Activated naive CD4-positive, alpha-beta T cell treated with anti-CD3 and anti-CD28 coated beads, Interleukin-2, amount 50 U/mL, for 24 hours (primary cell): Measurements from ENCODE around the gene EPB41.
"Not testable (repeated sequence)": the region's sequence is repeated elsewhere in the genome, so short reads cannot be mapped to it uniquely, and the experiment has no call there.

ENCODE experiments used
- H3K27ac Mint-ChIP-seq: one replicate; pipeline ENCODE4 v1.8.0; 2021; ENCODE audit warnings: mild to moderate bottlenecking, mixed read lengths
- H3K27me3 Mint-ChIP-seq: one replicate; pipeline ENCODE4 v1.8.0; 2021; ENCODE audit warnings: mixed read lengths
- H3K36me3 Mint-ChIP-seq: one replicate; pipeline ENCODE4 v1.8.0; 2021; ENCODE audit warnings: mixed read lengths
- H3K4me1 Mint-ChIP-seq: one replicate; pipeline ENCODE4 v1.8.0; 2021; ENCODE audit warnings: mixed read lengths
- H3K4me3 Mint-ChIP-seq: one replicate; pipeline ENCODE4 v1.8.0; 2021; ENCODE audit warnings: mild to moderate bottlenecking, mixed read lengths
- H3K9me3 Mint-ChIP-seq: one replicate; pipeline ENCODE4 v1.8.0; 2021; ENCODE audit warnings: mixed read lengths

EPB41 gene

DNA sequence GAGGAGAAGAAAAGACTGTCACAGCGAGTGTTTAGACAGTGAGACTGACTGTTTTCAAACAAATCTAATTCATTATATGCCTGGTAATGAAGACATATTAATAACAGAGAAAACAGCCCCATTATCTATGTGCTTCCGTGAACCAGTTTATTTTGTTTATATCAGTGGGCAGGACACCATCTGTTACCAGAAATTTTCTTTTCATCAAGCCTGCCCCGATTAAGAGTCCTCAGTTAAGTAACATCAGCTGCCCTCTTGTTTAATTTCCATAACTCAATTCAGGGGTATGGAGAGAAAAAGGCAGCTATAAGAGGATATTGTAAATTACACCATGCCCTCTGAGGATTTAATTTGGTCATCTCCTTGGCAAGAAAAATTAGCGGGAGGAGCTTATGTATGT lies 115.3 kb downstream of the EPB41 start:
- Mint-ChIP-seq H3K4me1 (peaks cover 9% of the 10 kb centered on the region), H3K4me3 (no peak overlapping the region), H3K36me3 (peaks cover 9% of the 10 kb centered on the region), H3K9me3 (no peaks in the 10 kb centered on the region), H3K27me3 (no peaks in the 10 kb centered on the region), H3K27ac (peak overlapping the region; percentile 55)

DNA sequence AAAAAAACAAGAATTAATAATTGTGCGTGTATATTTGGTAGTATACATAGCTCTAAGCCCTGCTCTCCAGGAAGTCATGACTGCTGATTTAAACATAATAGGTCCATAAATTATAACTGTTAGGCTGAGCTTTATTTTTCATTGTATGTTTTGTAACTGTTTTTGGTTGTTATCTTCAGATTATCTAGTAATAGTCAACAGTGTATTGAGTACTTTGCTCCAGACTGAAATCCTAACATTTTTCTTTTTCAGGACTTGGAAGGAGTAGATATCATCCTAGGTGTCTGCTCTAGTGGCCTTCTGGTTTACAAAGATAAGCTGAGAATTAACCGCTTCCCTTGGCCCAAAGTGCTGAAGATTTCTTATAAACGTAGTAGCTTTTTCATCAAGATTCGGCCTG lies 118.5 kb downstream of the EPB41 start:
- Mint-ChIP-seq H3K4me1 (peaks cover 9% of the 10 kb centered on the region), H3K27ac (no peak overlapping the region), H3K36me3 (peaks cover 10% of the 10 kb centered on the region), H3K27me3 (no peaks in the 10 kb centered on the region), H3K4me3 (no peak overlapping the region), H3K9me3 (no peaks in the 10 kb centered on the region)

DNA sequence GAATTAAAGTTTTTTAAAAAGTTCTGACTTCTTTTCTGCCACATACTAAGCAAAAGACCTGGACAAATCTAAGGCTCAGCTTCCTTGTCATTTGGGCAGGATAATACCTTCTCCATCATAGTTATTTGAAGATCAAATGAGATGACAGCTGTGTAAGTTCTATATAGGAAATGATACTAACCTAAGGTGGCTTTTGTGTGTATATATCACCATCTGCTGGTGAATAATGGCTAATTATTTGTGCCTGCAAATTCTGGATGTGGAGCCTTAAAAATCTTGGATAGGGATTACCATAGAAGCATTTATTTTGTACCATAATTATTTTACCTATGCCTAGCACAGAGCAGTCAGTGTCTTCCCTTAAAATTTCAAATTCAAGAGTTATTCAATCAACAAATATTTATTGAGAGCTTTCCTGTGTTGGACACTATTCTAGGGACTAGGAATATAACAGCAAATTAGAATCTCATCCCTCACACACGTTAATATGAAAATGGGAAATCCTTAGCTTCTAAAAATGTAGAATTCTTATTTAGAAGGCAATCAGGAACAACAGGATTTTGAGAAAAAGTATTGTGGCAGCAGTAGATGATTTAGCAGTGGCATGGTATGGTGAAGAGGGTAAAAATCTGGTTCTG lies 119.6 kb downstream of the EPB41 start:
- H3K36me3 Mint-ChIP-seq: peaks cover 10% of the 10 kb centered on the region
- H3K27ac Mint-ChIP-seq: no peak overlapping the region
- no peak overlapping the region for H3K4me3 Mint-ChIP-seq
- no peaks in the 10 kb centered on the region for H3K9me3 Mint-ChIP-seq
- peaks cover 9% of the 10 kb centered on the region for H3K4me1 Mint-ChIP-seq
- H3K27me3 Mint-ChIP-seq: no peaks in the 10 kb centered on the region

GRCh38 chr1:29043274-29043965 lies 129.1 kb downstream of the EPB41 start:
- Mint-ChIP-seq H3K4me3 (no peak overlapping the region), H3K36me3 (peaks cover 27% of the 10 kb centered on the region), H3K27ac (peak overlapping the region; percentile 96), H3K4me1 (peaks cover 24% of the 10 kb centered on the region), H3K9me3 (no peaks in the 10 kb centered on the region), H3K27me3 (no peaks in the 10 kb centered on the region)

GRCh38 chr1:29044010-29044409 lies 129.6 kb downstream of the EPB41 start:
- H3K4me3 Mint-ChIP-seq: no peak overlapping the region
- peaks cover 24% of the 10 kb centered on the region for H3K4me1 Mint-ChIP-seq
- H3K9me3 Mint-ChIP-seq: no peaks in the 10 kb centered on the region
- no peaks in the 10 kb centered on the region for H3K27me3 Mint-ChIP-seq
- H3K27ac Mint-ChIP-seq: peak overlapping the region; percentile 96
- H3K36me3 Mint-ChIP-seq: peaks cover 28% of the 10 kb centered on the region

- not testable (repeated sequence) for H3K9me3 Mint-ChIP-seq, H3K27ac Mint-ChIP-seq, H3K4me3 Mint-ChIP-seq, H3K27me3 Mint-ChIP-seq
- Mint-ChIP-seq H3K36me3 (peaks cover 30% of the 10 kb centered on the region), H3K4me1 (peaks cover 27% of the 10 kb centered on the region)
These were observed 131.3 kb downstream of the EPB41 start for GRCh38 chr1:29045663-29046062.

GRCh38 chr1:29047142-29047541 lies 132.8 kb downstream of the EPB41 start:
- no peaks in the 10 kb centered on the region for H3K9me3 Mint-ChIP-seq
- peaks cover 25% of the 10 kb centered on the region for H3K36me3 Mint-ChIP-seq
- H3K4me1 Mint-ChIP-seq: peaks cover 18% of the 10 kb centered on the region
- H3K27ac Mint-ChIP-seq: peak overlapping the region; percentile 30
- no peak overlapping the region for H3K4me3 Mint-ChIP-seq
- H3K27me3 Mint-ChIP-seq: no peaks in the 10 kb centered on the region

DNA sequence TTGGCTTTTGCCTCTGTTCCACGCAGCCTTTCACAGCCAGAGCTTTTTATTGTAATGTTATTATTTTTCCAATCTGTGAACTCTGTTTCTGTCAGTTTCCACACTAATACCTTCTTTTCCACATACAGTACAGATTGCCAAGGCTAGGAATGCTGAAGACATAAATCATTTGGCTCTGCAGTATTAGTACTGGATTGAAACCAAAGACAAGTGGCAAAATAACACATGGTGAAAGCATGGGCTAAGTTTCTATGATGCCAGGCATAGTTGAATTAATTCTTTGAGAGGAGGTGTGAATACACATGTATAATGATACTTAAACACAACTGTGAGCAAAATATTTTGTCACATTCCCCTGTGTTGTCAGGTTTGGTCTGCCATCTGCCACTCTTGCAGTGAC lies 135.8 kb downstream of the EPB41 start:
- peaks cover 3% of the 10 kb centered on the region for H3K4me1 Mint-ChIP-seq
- no peak overlapping the region for H3K4me3 Mint-ChIP-seq
- H3K36me3 Mint-ChIP-seq: peaks cover 11% of the 10 kb centered on the region
- no peaks in the 10 kb centered on the region for H3K27me3 Mint-ChIP-seq
- peak overlapping the region; percentile 30 for H3K27ac Mint-ChIP-seq
- no peaks in the 10 kb centered on the region for H3K9me3 Mint-ChIP-seq

DNA sequence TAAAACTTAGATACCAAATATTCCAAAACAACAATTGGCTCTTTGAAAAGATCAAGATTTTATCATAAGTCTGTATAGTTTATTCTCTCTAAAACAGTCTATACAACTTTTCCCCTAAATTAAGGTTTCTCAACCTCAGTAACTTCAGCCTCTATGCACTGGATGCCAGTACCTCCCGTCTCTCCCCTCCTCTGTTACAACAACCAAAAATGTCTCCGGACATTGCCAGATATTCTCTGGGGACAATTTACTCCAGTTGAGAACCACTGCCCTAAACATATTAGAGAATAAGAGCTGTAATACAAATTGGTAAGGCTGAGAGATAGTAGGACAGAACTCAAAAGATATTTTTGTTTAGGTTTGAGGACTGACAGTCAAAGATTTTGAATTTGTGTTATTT lies 137.7 kb downstream of the EPB41 start:
- Mint-ChIP-seq H3K4me1 (peaks cover 3% of the 10 kb centered on the region), H3K27me3 (no peaks in the 10 kb centered on the region), H3K9me3 (no peaks in the 10 kb centered on the region), H3K4me3 (no peak overlapping the region), H3K36me3 (peaks cover 6% of the 10 kb centered on the region), H3K27ac (peak overlapping the region; percentile 21)

DNA sequence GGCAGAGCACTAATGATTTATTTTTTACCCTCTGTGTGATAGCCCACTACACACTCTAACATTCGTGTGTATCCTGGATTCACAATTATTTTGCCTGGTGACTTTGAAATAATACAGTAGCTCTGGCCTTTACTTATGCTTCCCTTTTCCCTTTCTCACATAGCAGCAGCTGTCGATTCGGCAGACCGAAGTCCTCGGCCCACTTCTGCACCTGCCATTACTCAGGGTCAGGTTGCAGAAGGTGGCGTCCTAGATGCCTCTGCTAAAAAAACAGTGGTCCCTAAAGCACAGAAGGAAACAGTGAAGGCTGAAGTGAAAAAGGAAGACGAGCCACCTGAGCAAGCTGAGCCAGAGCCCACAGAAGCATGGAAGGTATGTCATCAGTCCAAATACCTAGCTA lies 138.6 kb downstream of the EPB41 start:
- Mint-ChIP-seq H3K4me1 (peaks cover 3% of the 10 kb centered on the region), H3K4me3 (no peak overlapping the region), H3K27ac (peak overlapping the region; percentile 52), H3K27me3 (no peaks in the 10 kb centered on the region), H3K9me3 (no peaks in the 10 kb centered on the region), H3K36me3 (peaks cover 5% of the 10 kb centered on the region)

DNA sequence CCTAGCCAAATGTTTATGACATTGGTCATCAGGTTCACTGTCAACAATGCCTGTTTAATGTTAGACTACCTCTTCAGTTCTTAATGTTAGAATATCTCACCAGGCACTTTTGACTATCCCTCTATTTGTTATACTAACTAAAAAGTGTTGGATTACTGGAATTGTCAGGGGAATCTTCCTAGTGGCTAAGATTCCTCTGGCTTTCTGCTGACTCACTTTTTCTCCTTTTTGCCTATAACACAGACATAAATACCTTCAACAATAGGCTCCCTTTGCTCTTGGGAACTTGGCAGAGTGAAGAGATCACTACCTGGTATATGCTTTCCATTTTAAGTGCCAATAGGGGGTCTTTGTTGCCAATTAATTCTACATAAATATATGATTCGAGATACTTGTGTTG lies 140.8 kb downstream of the EPB41 start:
- peaks cover 2% of the 10 kb centered on the region for H3K4me1 Mint-ChIP-seq
- peaks cover 3% of the 10 kb centered on the region for H3K36me3 Mint-ChIP-seq
- H3K27ac Mint-ChIP-seq: peak overlapping the region; percentile 35
- H3K4me3 Mint-ChIP-seq: no peak overlapping the region
- no peaks in the 10 kb centered on the region for H3K27me3 Mint-ChIP-seq
- H3K9me3 Mint-ChIP-seq: no peaks in the 10 kb centered on the region

GRCh38 chr1:29056256-29056655 lies 141.9 kb downstream of the EPB41 start:
- H3K9me3 Mint-ChIP-seq: no peaks in the 10 kb centered on the region
- H3K4me1 Mint-ChIP-seq: peaks cover 9% of the 10 kb centered on the region
- no peak overlapping the region for H3K27ac Mint-ChIP-seq
- H3K27me3 Mint-ChIP-seq: no peaks in the 10 kb centered on the region
- no peak overlapping the region for H3K4me3 Mint-ChIP-seq
- H3K36me3 Mint-ChIP-seq: peaks cover 3% of the 10 kb centered on the region

DNA sequence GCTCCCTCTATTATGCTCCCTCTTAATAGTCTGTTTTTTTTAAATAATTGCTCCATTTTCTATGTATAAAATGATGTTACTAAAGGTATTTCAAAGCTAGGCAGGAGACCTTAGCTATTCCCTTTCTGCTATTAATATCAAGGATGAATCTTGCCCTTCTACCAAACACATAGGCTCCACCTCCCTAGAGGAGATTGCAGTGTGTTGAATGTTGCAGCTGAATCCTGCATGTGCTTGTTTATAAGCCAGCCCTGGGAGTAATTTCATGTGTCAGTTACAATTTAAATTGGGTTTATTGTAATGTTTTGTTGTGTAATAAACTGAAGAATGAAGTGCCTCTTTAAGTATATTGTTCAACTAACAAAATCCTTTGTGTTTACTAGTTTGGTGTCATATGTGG lies 143.3 kb downstream of the EPB41 start:
- H3K36me3 Mint-ChIP-seq: peaks cover 3% of the 10 kb centered on the region
- peak overlapping the region; percentile 36 for H3K27ac Mint-ChIP-seq
- peaks cover 20% of the 10 kb centered on the region for H3K4me1 Mint-ChIP-seq
- no peak overlapping the region for H3K4me3 Mint-ChIP-seq
- no peaks in the 10 kb centered on the region for H3K27me3 Mint-ChIP-seq
- H3K9me3 Mint-ChIP-seq: no peaks in the 10 kb centered on the region

GRCh38 chr1:29062157-29062942 lies 148.0 kb downstream of the EPB41 start:
- Mint-ChIP-seq H3K4me1 (peaks cover 39% of the 10 kb centered on the region), H3K27ac (peak overlapping the region; percentile 97), H3K36me3 (peaks cover 9% of the 10 kb centered on the region), H3K4me3 (peak overlapping the region; percentile 63), H3K9me3 (no peaks in the 10 kb centered on the region), H3K27me3 (no peaks in the 10 kb centered on the region)

- H3K36me3 Mint-ChIP-seq: peaks cover 15% of the 10 kb centered on the region
These were observed 149.7 kb downstream of the EPB41 start for GRCh38 chr1:29064064-29064463.

GRCh38 chr1:29077155-29077554 lies 162.8 kb downstream of the EPB41 start:
- H3K36me3 Mint-ChIP-seq: peaks cover 3% of the 10 kb centered on the region
- H3K4me3 Mint-ChIP-seq: no peak overlapping the region
- H3K4me1 Mint-ChIP-seq: peaks cover 8% of the 10 kb centered on the region
- no peak overlapping the region for H3K27ac Mint-ChIP-seq
- H3K27me3 Mint-ChIP-seq: no peaks in the 10 kb centered on the region
- no peaks in the 10 kb centered on the region for H3K9me3 Mint-ChIP-seq

More at GRCh38 chr1:29064064-29064463, 149.7 kb downstream of the EPB41 start:
- Mint-ChIP-seq H3K27me3 (no peaks in the 10 kb centered on the region), H3K4me1 (peaks cover 39% of the 10 kb centered on the region), H3K9me3 (no peaks in the 10 kb centered on the region), H3K4me3 (no peak overlapping the region), H3K27ac (peak overlapping the region; percentile 85)
